GM18511 (cell line): ENCODE measurements around the gene CHPT1.
"Not testable (repeated sequence)": the region's sequence is repeated elsewhere in the genome, so short reads cannot be mapped to it uniquely, and the experiment has no call there.

ENCODE experiments used
- ATAC-seq: cut with Tn5 transposase; IDR thresholded peaks from one replicate; pipeline ENCODE4 v1.9.1; 2021; ENCODE audit warnings: mild to moderate bottlenecking, moderate library complexity; ENCODE audit not compliant: unreplicated experiment

Gene CHPT1

DNA sequence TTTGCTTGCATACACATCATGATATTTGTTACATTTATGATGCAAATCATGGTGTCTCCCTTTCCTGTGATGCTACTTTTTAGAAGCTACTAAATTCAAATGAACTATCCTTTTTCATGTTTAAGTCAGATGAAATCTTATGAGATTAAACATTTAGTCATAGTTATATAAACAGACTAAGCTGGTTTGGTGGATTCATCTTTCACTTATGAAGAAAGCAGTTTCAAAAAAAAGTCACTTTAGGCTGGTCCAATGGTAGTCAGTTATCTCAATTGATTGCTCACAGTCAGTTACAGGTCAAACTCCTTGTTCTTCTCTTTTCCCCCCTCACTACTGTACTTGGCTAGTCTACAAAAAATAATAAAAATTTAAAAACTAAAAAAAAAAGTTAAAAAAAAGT, 22.1 kb downstream of the CHPT1 start:
- ATAC-seq = no peak

DNA sequence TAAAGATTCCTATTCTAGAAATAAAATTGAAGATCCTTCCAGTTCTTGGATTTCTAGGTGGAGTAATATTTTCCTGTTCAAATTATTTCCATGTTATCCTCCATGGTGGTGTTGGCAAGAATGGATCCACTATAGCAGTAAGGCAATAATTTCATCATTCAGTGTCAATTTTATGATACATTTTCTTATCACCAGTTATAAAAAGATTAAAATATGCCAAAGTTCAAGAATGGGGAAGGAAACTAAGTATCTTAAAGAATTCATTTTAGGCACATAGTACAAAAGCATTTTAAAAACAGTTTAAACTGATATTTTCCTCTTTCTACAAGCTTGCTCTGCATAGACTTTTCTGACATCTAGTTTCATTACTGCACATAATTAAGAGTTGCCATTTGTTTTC, 22.7 kb downstream of the CHPT1 start:
- no peak for ATAC-seq

DNA sequence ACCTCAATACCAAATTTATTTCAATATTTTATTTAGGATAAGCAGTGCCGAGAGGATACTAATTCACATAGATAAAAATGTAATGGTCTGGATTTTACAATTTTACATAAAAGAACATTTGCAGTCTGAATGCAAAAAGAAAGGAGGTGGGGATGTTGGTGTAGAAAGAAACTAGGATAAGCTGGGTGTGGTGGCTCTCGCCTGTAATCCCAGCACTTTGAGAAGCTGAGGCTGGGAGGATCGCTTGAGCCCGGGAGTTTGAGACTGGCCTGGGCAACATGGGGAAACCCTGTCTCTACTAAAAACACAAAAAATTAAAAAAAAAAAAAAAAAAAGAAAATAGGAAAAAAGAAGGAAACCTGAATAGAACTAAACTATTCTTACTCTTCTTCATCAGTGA, 25.0 kb downstream of the CHPT1 start:
- no peak for ATAC-seq

DNA sequence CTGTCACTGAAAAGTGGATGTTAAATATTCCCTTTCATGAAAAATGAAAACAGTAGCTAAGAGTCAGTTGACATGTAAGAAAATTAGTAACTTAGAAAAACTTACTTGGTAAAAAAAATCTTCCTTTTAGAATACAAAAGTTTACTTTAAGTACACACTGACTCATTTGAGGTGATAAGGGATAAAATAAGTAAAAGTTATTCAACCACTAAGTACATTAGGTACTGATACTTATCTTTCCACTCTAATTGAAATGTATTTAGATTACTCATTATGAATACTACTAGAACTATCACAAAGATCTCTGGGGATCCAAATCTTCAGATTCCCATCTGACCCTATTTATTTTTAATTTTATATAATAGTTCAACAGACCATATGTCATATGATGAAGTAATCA, 29.7 kb downstream of the CHPT1 start:
- no peak for ATAC-seq

DNA sequence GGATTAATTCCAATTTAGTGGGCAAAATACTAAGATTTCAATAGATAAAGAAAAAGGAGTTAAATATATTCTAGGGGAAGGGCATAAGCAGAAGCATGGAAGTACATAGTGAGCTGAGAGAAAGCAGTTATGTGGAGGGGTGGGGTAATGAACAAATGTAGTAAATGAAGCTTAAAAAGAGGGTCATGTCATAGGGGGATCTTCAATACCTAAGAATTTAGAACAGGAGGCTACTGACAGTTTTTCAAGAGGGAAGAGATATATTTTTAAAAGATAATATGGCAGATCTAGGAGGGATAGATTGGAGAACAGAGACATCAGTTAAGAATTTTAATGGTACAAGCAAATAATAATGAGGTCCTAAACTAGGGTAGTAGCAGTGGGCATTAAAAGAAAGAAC, 32.4 kb downstream of the CHPT1 start:
- ATAC-seq = no peak

DNA sequence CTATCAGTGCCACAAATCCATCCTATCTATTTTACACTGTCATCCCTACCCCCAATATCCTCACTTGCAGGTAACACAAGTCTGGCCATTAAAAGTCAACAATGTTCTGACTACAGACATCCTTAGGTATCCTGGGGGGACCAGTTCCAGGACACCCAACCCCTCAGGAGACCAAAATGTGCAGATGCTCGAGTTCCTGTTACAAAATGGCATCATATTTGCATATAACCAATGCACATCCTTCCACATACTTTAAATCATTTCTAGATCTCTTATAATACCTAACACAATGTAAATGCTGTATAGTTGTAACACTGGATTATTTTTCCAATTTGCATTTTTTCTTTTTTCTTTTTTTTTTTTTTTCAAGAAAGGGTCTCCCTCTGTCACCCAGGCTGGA, 34.9 kb downstream of the CHPT1 start:
- ATAC-seq = no peak

DNA sequence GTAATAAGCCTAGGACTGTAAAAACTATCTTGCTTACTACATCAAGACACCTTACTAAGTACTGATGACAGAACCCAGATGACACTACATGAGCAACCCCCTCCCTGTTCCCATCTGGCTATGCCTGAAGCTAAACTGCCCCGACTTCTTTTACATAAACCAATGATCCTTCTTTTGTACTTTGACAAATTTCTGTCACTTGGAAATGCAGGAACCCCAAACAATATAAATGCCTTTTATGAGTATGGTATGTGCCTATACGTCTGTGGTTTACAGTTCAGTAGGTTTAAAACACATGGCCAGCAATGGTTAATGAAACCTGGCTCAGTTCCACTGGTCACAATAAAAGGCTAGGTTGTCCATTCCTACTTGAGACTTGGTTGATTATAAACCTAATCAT, 35.7 kb downstream of the CHPT1 start:
- peak; percentile 54 for ATAC-seq

DNA sequence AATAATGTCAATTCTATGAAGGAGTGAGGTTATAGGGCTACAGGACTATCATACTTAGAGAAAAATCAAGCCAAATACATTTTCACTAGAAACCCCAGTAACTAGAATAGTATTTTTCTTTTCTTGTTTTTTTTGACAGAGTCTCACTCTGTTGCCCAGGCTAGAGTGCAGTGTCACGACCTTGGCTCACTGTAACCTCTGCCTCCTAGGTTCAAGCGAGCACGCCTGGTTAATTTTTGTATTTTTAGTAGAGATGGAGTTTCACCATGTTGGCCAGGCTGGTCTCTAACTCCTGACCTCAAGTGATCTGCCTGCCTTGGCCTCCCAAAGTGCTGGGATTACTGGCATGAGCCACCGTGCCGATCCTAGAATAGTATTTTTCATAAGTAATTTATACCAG, 37.0 kb downstream of the CHPT1 start:
- not testable (repeated sequence) for ATAC-seq

- no peak for ATAC-seq
Measured at GRCh38 chr12:101737476-101737875, 40.0 kb downstream of the CHPT1 start.

DNA sequence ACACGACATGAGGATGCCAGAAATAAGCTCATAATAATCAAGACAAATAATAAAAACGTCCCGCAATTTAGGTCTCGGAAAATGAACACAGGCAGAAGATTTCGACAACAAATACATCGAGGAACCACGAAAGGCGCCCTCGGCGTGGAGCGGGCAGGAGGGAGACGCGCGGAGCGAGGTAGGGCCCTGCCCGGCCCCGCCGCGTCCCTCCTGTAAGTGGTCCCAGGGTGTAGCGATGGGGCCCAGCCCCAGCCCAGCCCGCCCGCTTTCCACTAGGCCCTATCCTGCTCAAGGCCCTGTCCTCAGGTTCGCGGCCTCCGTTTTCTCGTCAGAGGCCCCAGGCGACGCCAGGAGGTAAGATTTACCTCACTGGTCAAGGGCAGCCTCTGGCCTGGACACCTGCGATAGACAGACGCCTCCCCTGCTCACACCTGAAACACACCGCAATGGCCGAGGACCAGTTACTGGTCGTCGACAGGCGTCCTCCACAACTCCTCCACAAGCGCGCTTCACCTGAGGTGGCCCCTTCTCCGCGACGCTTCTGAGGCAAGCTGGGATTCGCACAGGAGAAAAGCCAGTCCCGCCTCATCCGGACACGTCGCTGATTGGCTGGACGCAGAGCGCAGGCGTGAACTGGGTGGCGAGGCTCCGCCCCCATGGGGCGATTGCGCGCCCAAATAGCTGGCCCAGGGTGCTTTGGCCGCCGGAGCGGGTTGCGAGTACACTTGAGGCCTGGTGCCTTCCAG, 41.7 kb downstream of the CHPT1 start, which contains the start of gene SYCP3:
SYCP3 (minus strand) TSS at position 543 of the 746 bp plus-strand sequence. CDS start 1,527 bp downstream, outside the sequence.
- ATAC-seq = no peak

DNA sequence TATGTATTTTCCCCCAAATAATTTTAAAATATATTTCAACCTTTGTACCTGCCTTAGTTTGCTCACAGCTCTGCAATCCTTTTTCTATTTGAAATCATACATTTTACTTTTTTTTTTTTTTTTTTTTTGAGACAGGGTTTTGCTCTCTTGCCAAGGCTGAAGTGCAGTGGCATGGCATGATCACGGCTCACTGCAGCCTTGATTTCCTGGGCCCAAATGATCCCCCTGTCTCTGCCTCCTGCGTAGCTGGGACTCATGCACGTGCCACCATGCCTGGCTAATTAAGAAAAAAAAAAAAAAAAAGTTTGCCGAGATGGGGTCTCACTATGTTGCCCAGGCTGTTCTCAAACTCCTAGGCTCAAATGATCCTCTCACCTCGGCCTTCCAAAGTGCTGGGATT, 43.1 kb downstream of the CHPT1 start:
- no peak for ATAC-seq

- ATAC-seq = no peak
Measured at GRCh38 chr12:101740980-101741379, 43.5 kb downstream of the CHPT1 start.

GRCh38 chr12:101743242-101743641, 45.8 kb downstream of the CHPT1 start:
- peak; percentile 2 for ATAC-seq

- ATAC-seq = peak; percentile 99
Measured at GRCh38 chr12:101743724-101744472, 46.5 kb downstream of the CHPT1 start.

DNA sequence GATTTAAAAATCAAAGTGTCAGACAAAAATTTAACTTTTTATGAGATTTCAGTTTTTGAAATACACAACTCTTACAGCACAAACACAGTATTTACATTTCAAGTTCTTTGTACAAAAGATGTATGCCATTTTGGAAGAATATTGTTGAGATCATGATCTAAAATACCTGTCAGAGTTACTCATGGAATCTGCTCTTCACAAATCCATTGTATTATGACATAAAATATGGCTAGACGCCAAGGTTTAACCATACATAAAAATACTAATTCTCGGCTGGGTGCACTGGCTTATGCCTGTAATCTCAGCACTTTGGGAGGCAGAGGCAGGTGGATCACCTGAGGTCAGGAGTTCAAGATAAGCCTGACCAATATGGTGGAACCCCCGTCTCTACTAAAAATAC, 48.0 kb downstream of the CHPT1 start:
- no peak for ATAC-seq

DNA sequence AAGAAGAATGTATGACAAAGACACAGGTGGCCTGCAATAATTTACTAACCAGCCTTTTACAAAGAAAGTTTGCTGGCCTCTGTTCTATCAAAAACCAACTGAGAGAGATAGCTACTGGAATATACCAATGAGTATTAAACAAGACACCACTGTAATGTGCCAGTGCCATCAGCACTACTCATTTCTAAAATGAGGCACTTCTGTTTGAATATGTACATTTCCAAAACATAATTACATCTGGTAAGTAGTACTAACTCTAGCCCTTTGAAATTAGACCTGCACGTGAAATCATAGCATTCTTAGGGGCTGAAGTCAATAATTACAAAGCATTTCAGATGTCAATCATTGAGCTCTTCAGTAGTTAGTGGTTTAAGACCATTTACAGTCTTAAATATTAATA, 48.8 kb downstream of the CHPT1 start:
- no peak for ATAC-seq

- no peak for ATAC-seq
Measured at GRCh38 chr12:101746661-101747060, 49.2 kb downstream of the CHPT1 start.

DNA sequence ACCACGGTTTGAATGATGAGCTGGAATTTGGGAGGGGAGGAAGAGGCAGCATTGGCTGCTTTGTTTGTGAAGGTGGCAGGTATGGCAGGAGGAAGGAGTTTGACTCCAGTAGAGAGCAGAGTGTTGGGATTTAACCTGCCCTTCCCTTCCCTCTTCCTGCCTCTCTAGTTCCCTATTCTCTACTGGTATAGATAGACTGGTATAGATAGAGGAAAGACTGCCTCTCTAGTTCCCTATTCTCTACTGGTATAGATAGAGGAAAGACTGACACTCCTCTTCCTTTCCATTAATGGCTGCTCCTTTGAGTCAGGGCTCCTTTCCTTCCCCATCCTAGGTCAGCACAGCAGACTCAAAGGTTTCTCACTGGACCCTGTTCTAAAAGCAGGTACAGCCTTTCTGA, 50.3 kb downstream of the CHPT1 start:
- ATAC-seq = no peak

- no peak for ATAC-seq
Measured at GRCh38 chr12:101748907-101749306, 51.5 kb downstream of the CHPT1 start.

GRCh38 chr12:101749657-101750056, 52.2 kb downstream of the CHPT1 start:
- ATAC-seq = no peak

GRCh38 chr12:101750152-101750551, 52.7 kb downstream of the CHPT1 start:
- ATAC-seq = no peak

- ATAC-seq = no peak
Measured at GRCh38 chr12:101759396-101760047, 62.1 kb downstream of the CHPT1 start.
